Bronchial epithelial cell (primary cell): ENCODE data around the gene ATXN10. TPM values are rescaled to one million over a fixed set of nuclear protein-coding genes. Genes with fewer than 3 reads are reported as not detected.

ENCODE experiments used
- DNase-seq: peaks from one replicate; pipeline ENCODE4 v3.0.0-alpha.2; 2010; ENCODE audit warnings: low read depth
- FAIRE-seq: peaks from 2 replicates; lab custom pipeline; 2011; peaks lifted over from hg19 to GRCh38; lab: Jason Lieb, UNC
- H3K27me3 ChIP-seq: 2 replicates; pipeline ENCODE4 v1.5.1; 2011; ENCODE audit warnings: low read length; ENCODE audit not compliant: control insufficient read depth, insufficient read depth
- H3K36me3 ChIP-seq: 2 replicates; pipeline ENCODE4 v1.5.1; 2011; ENCODE audit warnings: low read length; ENCODE audit not compliant: control insufficient read depth, insufficient read depth
- H3K4me3 ChIP-seq: 2 replicates; pipeline ENCODE4 v1.5.1; 2011; ENCODE audit warnings: mild to moderate bottlenecking, low read depth, low read length, control low read depth
- CTCF ChIP-seq: IDR thresholded peaks from 2 replicates; pipeline ENCODE4 v1.5.1; 2011; ENCODE audit warnings: mild to moderate bottlenecking, moderate library complexity, low read length, control low read depth, inconsistent platforms; ENCODE audit not compliant: insufficient read depth, severe bottlenecking
- total RNA-seq: library from RNA; depleted of rRNA; stranded (reverse); fragments of >200 nt; gene quantifications from 2 replicates; pipeline ENCODE4 v1.2.1, GENCODE V29; 2014

ATXN10 gene
- total RNA-seq, 1 donor from 2014 or later = 81.9 TPM

GRCh38 chr22:45758603-45759002, 87.0 kb downstream of the ATXN10 start:
- no peaks in the 10 kb centered on the region for H3K27me3 ChIP-seq
- FAIRE-seq = peak; percentile 23
- no peaks in the 10 kb centered on the region for H3K36me3 ChIP-seq
- DNase-seq = no peak
- no peak for TF ChIP-seq CTCF
- no peak overlapping the region for H3K4me3 ChIP-seq

GRCh38 chr22:45760682-45761081, 89.0 kb downstream of the ATXN10 start:
- DNase-seq = no peak
- no peak for FAIRE-seq
- no peaks in the 10 kb centered on the region for H3K36me3 ChIP-seq
- TF ChIP-seq CTCF = no peak
- H3K27me3 ChIP-seq = no peaks in the 10 kb centered on the region
- H3K4me3 ChIP-seq = no peak overlapping the region

- Histone ChIP-seq H3K27me3 (no peaks in the 10 kb centered on the region), H3K36me3 (no peaks in the 10 kb centered on the region), H3K4me3 (no peak overlapping the region)
- TF ChIP-seq CTCF = no peak
- DNase-seq = no peak
- peak; percentile 50 for FAIRE-seq
Measured at GRCh38 chr22:45762545-45763235, 91.1 kb downstream of the ATXN10 start.

GRCh38 chr22:45763236-45763624, 91.6 kb downstream of the ATXN10 start:
- no peak for DNase-seq
- H3K27me3 ChIP-seq = no peaks in the 10 kb centered on the region
- no peak for FAIRE-seq
- H3K36me3 ChIP-seq = no peaks in the 10 kb centered on the region
- no peak for TF ChIP-seq CTCF
- H3K4me3 ChIP-seq = no peak overlapping the region

- no peak for TF ChIP-seq CTCF
- DNase-seq (no peak), FAIRE-seq (no peak)
- H3K27me3 ChIP-seq = no peaks in the 10 kb centered on the region
- no peaks in the 10 kb centered on the region for H3K36me3 ChIP-seq
- H3K4me3 ChIP-seq = no peak overlapping the region
Measured at GRCh38 chr22:45768490-45768889, 96.9 kb downstream of the ATXN10 start.
